Measurements from ENCODE around the gene NAGS. TPM values are rescaled to one million over a fixed set of nuclear protein-coding genes. Genes with fewer than 3 reads are reported as not detected.

The NAGS gene
- total RNA-seq, 1 donor from 2014 or later = 1.0 TPM

DNA sequence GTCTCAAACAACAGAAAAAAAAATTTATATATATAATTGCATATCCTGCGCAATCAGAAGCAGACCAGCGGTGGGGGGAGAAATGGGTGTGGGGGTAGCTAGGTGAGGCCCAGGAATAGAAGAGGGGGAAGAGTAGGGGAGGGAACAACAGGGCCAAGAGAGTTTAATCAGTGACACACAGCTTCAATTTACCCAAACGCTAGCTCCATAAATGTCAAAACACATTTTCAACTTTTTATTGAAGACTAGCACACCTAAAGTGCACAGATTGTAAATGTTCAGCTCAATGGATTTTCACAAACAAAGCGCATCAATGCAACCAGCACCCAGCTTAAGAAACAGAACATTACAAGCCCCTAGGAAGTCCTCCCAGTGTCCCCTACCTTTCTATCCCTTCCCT, 24.8 kb upstream of the NAGS start:
- ATAC-seq (ENCODE audit: low read depth) = no peak
- no peak overlapping the region for H3K4me3 Mint-ChIP-seq
- TF ChIP-seq, protein P1, sequence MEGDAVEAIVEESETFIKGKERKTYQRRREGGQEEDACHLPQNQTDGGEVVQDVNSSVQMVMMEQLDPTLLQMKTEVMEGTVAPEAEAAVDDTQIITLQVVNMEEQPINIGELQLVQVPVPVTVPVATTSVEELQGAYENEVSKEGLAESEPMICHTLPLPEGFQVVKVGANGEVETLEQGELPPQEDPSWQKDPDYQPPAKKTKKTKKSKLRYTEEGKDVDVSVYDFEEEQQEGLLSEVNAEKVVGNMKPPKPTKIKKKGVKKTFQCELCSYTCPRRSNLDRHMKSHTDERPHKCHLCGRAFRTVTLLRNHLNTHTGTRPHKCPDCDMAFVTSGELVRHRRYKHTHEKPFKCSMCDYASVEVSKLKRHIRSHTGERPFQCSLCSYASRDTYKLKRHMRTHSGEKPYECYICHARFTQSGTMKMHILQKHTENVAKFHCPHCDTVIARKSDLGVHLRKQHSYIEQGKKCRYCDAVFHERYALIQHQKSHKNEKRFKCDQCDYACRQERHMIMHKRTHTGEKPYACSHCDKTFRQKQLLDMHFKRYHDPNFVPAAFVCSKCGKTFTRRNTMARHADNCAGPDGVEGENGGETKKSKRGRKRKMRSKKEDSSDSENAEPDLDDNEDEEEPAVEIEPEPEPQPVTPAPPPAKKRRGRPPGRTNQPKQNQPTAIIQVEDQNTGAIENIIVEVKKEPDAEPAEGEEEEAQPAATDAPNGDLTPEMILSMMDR (IDR thresholded peaks at IDR 0.05) = no peak
- peaks cover 23% of the 10 kb centered on the region for H3K27me3 Mint-ChIP-seq
- H3K27ac Mint-ChIP-seq = no peak overlapping the region
- CTCF ChIA-PET = interaction anchor here (1.0 kb wide), 1 partner anchor 36 kb away, joined by 4 read pairs; no protein-coding TSS in a partner anchor
- H3K4me1 Mint-ChIP-seq = peaks cover 1% of the 10 kb centered on the region
- DNase-seq = no peak
- H3K9me3 Mint-ChIP-seq = no peaks in the 10 kb centered on the region
- no peaks in the 10 kb centered on the region for H3K36me3 Mint-ChIP-seq (ENCODE audit: low read depth)
- POLR2A ChIA-PET = no interaction called here
- intact Hi-C loops (cut with micrococcal nuclease) = no loop called here

DNA sequence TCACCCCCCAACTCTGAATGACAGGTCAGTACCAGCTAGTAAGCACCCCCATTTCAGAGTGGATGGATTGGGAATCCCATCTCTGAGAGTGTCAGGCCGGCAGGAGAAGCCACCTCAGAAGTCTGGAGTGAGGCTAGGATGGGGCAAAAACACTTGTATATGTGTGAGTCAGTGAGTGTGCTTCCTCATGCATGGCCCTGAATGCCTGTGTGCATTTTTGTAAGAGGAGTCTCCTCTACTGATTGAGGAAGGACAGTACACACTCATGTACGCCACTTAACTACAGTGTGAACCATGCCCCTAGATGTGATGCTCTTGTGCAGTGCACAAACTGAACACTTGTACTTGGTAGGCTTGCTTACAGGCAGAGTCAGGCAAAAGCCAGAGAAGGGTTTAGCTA, 22.3 kb upstream of the NAGS start:
- POLR2A ChIA-PET = interaction anchor here (0.5 kb wide), 1 partner anchor 675 kb away, joined by 6 read pairs; no protein-coding TSS in a partner anchor
- H3K9me3 Mint-ChIP-seq = no peaks in the 10 kb centered on the region
- no peak for ATAC-seq (ENCODE audit: low read depth)
- H3K4me1 Mint-ChIP-seq = peaks cover 1% of the 10 kb centered on the region
- CTCF ChIA-PET = interaction anchor here (1.6 kb wide), 2 partner anchors 38 to 134 kb away, joined by 3 to 4 read pairs; no protein-coding TSS in a partner anchor
- H3K27ac Mint-ChIP-seq = no peak overlapping the region
- TF ChIP-seq, protein P1 (IDR thresholded peaks at IDR 0.05) = no peak
- no peak overlapping the region for H3K4me3 Mint-ChIP-seq
- no peaks in the 10 kb centered on the region for H3K36me3 Mint-ChIP-seq (ENCODE audit: low read depth)
- intact Hi-C loops (cut with micrococcal nuclease) = no loop called here
- H3K27me3 Mint-ChIP-seq = peaks cover 31% of the 10 kb centered on the region
- no peak for DNase-seq

DNA sequence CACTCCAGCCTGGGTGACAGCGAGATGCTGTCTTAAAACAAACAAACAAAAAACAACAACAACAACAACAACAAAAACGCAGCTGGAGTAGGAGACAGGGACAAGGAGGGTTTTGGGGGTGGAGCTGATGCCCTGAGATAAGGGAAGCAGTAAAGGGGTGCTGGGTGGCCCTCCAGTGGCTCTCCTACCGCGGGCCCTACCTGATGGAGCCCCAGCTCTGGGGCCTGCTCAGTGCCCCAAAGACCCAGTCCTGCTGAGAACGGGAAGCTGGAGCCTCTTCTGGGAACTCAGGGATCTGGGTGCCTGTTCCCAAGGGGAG, 21.3 kb upstream of the NAGS start:
- DNase-seq (no peak), ATAC-seq (ENCODE audit: low read depth) (no peak)
- TF ChIP-seq, protein P1 (IDR thresholded peaks at IDR 0.05) = no peak
- peaks cover 41% of the 10 kb centered on the region for H3K27me3 Mint-ChIP-seq
- no peaks in the 10 kb centered on the region for H3K9me3 Mint-ChIP-seq
- no peak overlapping the region for H3K4me3 Mint-ChIP-seq
- no peak overlapping the region for H3K27ac Mint-ChIP-seq
- intact Hi-C loops (cut with micrococcal nuclease) = no loop called here
- CTCF ChIA-PET = interaction anchor here (1.6 kb wide), 1 partner anchor 133 kb away, joined by 3 read pairs; no protein-coding TSS in a partner anchor
- no peaks in the 10 kb centered on the region for H3K36me3 Mint-ChIP-seq (ENCODE audit: low read depth)
- H3K4me1 Mint-ChIP-seq = peaks cover 1% of the 10 kb centered on the region
- POLR2A ChIA-PET = interaction anchor here (1.0 kb wide), 1 partner anchor 371 kb away, joined by 3 read pairs; no protein-coding TSS in a partner anchor

DNA sequence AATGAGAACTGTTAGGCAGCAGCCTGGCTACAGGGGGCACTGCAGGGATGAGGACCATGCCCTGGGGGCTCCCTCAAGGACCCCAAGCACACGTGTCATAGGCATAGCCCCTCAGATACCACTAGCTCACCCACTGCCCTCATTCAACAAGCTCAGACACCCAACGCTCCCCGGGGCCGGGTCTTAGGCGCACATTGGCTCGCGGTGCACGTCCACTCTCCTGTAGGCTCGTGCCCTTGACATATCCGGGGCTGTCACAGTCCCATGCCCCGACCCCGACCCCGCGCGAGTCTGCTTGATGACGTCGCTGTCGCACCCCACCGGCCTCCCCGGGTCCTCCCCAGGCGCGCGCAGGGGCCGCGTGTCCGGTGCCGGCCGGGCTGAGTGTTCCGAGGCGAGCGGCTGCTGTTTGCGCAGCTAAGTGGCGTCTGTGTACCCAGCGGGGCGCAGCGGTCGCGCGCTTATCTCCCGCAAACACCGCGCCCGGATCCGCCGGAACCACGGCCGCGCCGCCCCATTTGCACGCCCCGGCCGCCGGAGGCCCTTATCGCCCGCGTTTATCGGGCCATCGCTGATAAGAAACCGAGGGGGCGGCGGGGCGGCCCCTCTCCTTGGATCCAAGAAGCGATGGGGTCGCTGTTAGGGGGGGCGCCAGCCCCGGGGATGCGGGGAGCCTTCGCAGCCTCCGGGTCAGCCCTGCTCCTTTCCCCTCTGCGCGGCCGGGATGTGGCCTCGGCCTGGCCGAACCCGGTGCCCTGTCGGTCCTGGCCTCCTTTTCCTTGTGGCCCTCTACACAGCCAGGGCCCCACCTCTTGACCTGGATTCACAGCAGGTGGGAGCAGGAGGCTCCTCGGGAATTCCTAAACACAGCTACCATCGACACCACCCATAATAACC, 20.7 kb upstream of the NAGS start:
- Mint-ChIP-seq H3K36me3 (ENCODE audit: low read depth) (no peaks in the 10 kb centered on the region), H3K27ac (no peak overlapping the region), H3K27me3 (peaks cover 44% of the 10 kb centered on the region), H3K9me3 (no peaks in the 10 kb centered on the region), H3K4me3 (no peak overlapping the region), H3K4me1 (peaks cover 1% of the 10 kb centered on the region)
- ATAC-seq (ENCODE audit: low read depth) (no peak), DNase-seq (no peak)
- intact Hi-C loops (cut with micrococcal nuclease) = no loop called here
- ChIA-PET CTCF (interaction anchor here (1.6 kb wide), 1 partner anchor 132 kb away, joined by 3 read pairs; no protein-coding TSS in a partner anchor), POLR2A (interaction anchor here (1.0 kb wide), 1 partner anchor 370 kb away, joined by 3 read pairs; no protein-coding TSS in a partner anchor)
- TF ChIP-seq, protein P1 (IDR thresholded peaks at IDR 0.05) = no peak

DNA sequence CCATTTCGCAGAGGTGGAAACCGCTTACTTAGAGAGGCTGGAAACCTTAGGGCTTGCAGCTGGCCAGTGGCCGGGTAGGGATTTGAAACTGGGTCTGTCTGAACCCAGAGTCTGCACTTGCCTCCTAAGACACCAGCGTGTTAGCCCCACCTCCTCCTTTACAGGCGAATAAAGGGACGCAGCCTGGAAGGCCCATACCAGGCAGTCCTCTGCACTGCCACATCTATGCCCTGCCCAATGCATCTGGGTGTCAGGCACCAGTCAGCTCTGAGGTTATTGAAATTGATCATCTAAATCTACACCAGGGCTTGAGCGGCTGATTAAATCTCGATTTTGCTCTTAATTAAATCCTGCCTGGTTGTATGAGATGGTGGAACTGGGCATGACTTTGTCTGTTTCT, 19.9 kb upstream of the NAGS start:
- H3K4me1 Mint-ChIP-seq = peaks cover 1% of the 10 kb centered on the region
- ATAC-seq (ENCODE audit: low read depth) (no peak), DNase-seq (no peak)
- TF ChIP-seq, protein P1 (IDR thresholded peaks at IDR 0.05) = no peak
- no peaks in the 10 kb centered on the region for H3K9me3 Mint-ChIP-seq
- intact Hi-C loops (cut with micrococcal nuclease) = no loop called here
- peaks cover 44% of the 10 kb centered on the region for H3K27me3 Mint-ChIP-seq
- ChIA-PET CTCF (no interaction called here), POLR2A (no interaction called here)
- H3K4me3 Mint-ChIP-seq = no peak overlapping the region
- no peaks in the 10 kb centered on the region for H3K36me3 Mint-ChIP-seq (ENCODE audit: low read depth)
- no peak overlapping the region for H3K27ac Mint-ChIP-seq
